H9 (cell line): Measurements from ENCODE around the gene NCEH1. TPM values are rescaled to one million over a fixed set of nuclear protein-coding genes. Genes with fewer than 3 reads are reported as not detected.

Experiments
- DNase-seq: peaks from one replicate; pipeline ENCODE4 v3.0.0-alpha.2; 2017
- H2AFZ ChIP-seq: one replicate; pipeline ENCODE4 v1.6.1; 2013; ENCODE audit warnings: mild to moderate bottlenecking, low read length, control low read depth, moderate library complexity
- H2AK5ac ChIP-seq: 2 replicates; pipeline ENCODE4 v1.6.1; 2013; ENCODE audit warnings: low read length, control low read depth, mixed read lengths; ENCODE audit not compliant: insufficient read length
- H2BK120ac ChIP-seq: one replicate; pipeline ENCODE4 v1.6.1; 2013; ENCODE audit warnings: low read depth, mild to moderate bottlenecking, low read length, control low read depth, inconsistent platforms; ENCODE audit not compliant: poor library complexity, severe bottlenecking
- H2BK12ac ChIP-seq: 2 replicates; pipeline ENCODE4 v1.6.1; 2013; ENCODE audit warnings: low read length, control low read depth, mixed read lengths, low read depth; ENCODE audit not compliant: insufficient read length
- H2BK15ac ChIP-seq: 2 replicates; pipeline ENCODE4 v1.6.1; 2013; ENCODE audit warnings: low read depth, low read length, control low read depth
- H2BK20ac ChIP-seq: one replicate; pipeline ENCODE4 v1.6.1; 2013; ENCODE audit warnings: low read depth, mild to moderate bottlenecking, low read length, control low read depth, inconsistent platforms; ENCODE audit not compliant: poor library complexity, severe bottlenecking
- H2BK5ac ChIP-seq: 2 replicates; pipeline ENCODE4 v1.6.1; 2013; ENCODE audit warnings: low read length, control low read depth, mixed read lengths; ENCODE audit not compliant: insufficient read length
- H3K14ac ChIP-seq: 2 replicates; pipeline ENCODE4 v1.6.1; 2013; ENCODE audit warnings: low read length, control low read depth; ENCODE audit not compliant: insufficient read depth
- H3K18ac ChIP-seq: 2 replicates; pipeline ENCODE4 v1.6.1; 2013; ENCODE audit warnings: low read depth, mild to moderate bottlenecking, mixed read lengths, low read length, control low read depth; ENCODE audit not compliant: insufficient read length
- H3K23ac ChIP-seq: 2 replicates; pipeline ENCODE4 v1.6.1; 2013; ENCODE audit warnings: low read length, control low read depth, mixed read lengths, low read depth; ENCODE audit not compliant: insufficient read length
- H3K23me2 ChIP-seq: 2 replicates; pipeline ENCODE4 v1.6.1; 2013; ENCODE audit warnings: low read depth, mild to moderate bottlenecking, mixed read lengths, low read length, control low read depth; ENCODE audit not compliant: insufficient read length, poor library complexity, severe bottlenecking
- H3K27ac ChIP-seq: 2 replicates; pipeline ENCODE4 v1.5.1; 2013; ENCODE audit warnings: low read length, control low read depth, mixed read lengths, low read depth; ENCODE audit not compliant: insufficient read length
- H3K27me3 ChIP-seq: 2 replicates; pipeline ENCODE4 v1.6.1; 2013; ENCODE audit warnings: low read length, control low read depth, inconsistent platforms; ENCODE audit not compliant: insufficient read depth
- H3K4ac ChIP-seq: 2 replicates; pipeline ENCODE4 v1.6.1; 2013; ENCODE audit warnings: low read depth, mild to moderate bottlenecking, control low read depth, inconsistent platforms, low read length, moderate library complexity
- H3K4me1 ChIP-seq: 2 replicates; pipeline ENCODE4 v1.6.1; 2013; ENCODE audit warnings: low read length, control low read depth, inconsistent platforms; ENCODE audit not compliant: insufficient read depth
- H3K4me2 ChIP-seq: 2 replicates; pipeline ENCODE4 v1.6.1; 2013; ENCODE audit warnings: low read length, control low read depth, mixed read lengths; ENCODE audit not compliant: insufficient read length, insufficient read depth
- H3K56ac ChIP-seq: 2 replicates; pipeline ENCODE4 v1.6.1; 2013; ENCODE audit warnings: low read depth, mild to moderate bottlenecking, mixed read lengths, low read length, control low read depth; ENCODE audit not compliant: insufficient read length
- H3K79me1 ChIP-seq: 2 replicates; pipeline ENCODE4 v1.6.1; 2013; ENCODE audit warnings: low read depth, mild to moderate bottlenecking, moderate library complexity, low read length, control low read depth, inconsistent platforms; ENCODE audit not compliant: insufficient read depth, poor library complexity, severe bottlenecking
- H3K79me2 ChIP-seq: 2 replicates; pipeline ENCODE4 v1.6.1; 2013; ENCODE audit warnings: low read length, control low read depth, inconsistent platforms; ENCODE audit not compliant: insufficient read depth
- H3K9ac ChIP-seq: 2 replicates; pipeline ENCODE4 v1.6.1; 2013; ENCODE audit warnings: low read length, control low read depth, mixed read lengths; ENCODE audit not compliant: insufficient read length; ENCODE audit errors: extremely low read depth
- H3K9me3 ChIP-seq: one replicate; pipeline ENCODE4 v1.6.1; 2013; ENCODE audit warnings: low read depth, low read length, inconsistent platforms; ENCODE audit not compliant: control insufficient read depth
- H3T11ph ChIP-seq: one replicate; pipeline ENCODE4 v1.6.1; 2013; ENCODE audit warnings: mild to moderate bottlenecking, low read length, control low read depth, inconsistent platforms
- H4K20me1 ChIP-seq: one replicate; pipeline ENCODE4 v1.6.1; 2013; ENCODE audit not compliant: control insufficient read depth, insufficient read length, insufficient read depth
- H4K5ac ChIP-seq: 2 replicates; pipeline ENCODE4 v1.6.1; 2013; ENCODE audit warnings: low read depth, mild to moderate bottlenecking, mixed read lengths, low read length, control low read depth; ENCODE audit not compliant: insufficient read length
- H4K8ac ChIP-seq: replicated peaks from 2 replicates; pipeline ENCODE4 v1.6.1; 2013; ENCODE audit warnings: low read length, control low read depth, mixed read lengths, low read depth; ENCODE audit not compliant: insufficient read length
- H4K91ac ChIP-seq: 2 replicates; pipeline ENCODE4 v1.6.1; 2013; ENCODE audit warnings: low read depth, mild to moderate bottlenecking, moderate library complexity, mixed read lengths, low read length, control low read depth; ENCODE audit not compliant: insufficient read length
- H3K27ac Mint-ChIP-seq, 3 experiments: 2 replicates in 2 of 3; 3 replicates in 1 of 3; pipeline ENCODE4 v1.8.0; 2020 to 2021; ENCODE audit warnings: mixed read lengths in 3 of 3, mild to moderate bottlenecking in 1 of 3, moderate library complexity in 1 of 3
- H3K27me3 Mint-ChIP-seq: 2 replicates; pipeline ENCODE4 v1.8.0; 2021; ENCODE audit warnings: low read depth, mild to moderate bottlenecking, moderate library complexity, mixed read lengths
- H3K36me3 Mint-ChIP-seq, 3 experiments: 2 replicates in 2 of 3; 3 replicates in 1 of 3; pipeline ENCODE4 v1.8.0; 2020 to 2021; ENCODE audit warnings: low read depth in 3 of 3, mixed read lengths in 3 of 3; ENCODE audit not compliant: insufficient read depth in 1 of 3
- H3K4me1 Mint-ChIP-seq, 2 experiments: 2 replicates each; pipeline ENCODE4 v1.8.0; 2020; ENCODE audit warnings: mixed read lengths in 2 of 2
- H3K4me3 Mint-ChIP-seq, 2 experiments: 2 replicates in 1 of 2; 3 replicates in 1 of 2; pipeline ENCODE4 v1.8.0; 2020 to 2021; ENCODE audit warnings: mild to moderate bottlenecking in 2 of 2, mixed read lengths in 2 of 2, moderate library complexity in 1 of 2
- H3K9me3 Mint-ChIP-seq, 2 experiments: 2 replicates in 1 of 2; 3 replicates in 1 of 2; pipeline ENCODE4 v1.8.0; 2020; ENCODE audit warnings: mild to moderate bottlenecking in 2 of 2, mixed read lengths in 2 of 2, moderate library complexity in 1 of 2
- CTCF ChIP-seq: fragments of 200-600 bp; sonication (generic); conservative IDR thresholded peaks from 3 replicates; pipeline ENCODE4 v1.8.0; 2021; ENCODE audit warnings: antibody characterized with exemption, mild to moderate bottlenecking
- WGBS: extraction: QIAGEN DNeasy Blood & Tissue Kit; methylation state at CpG from one replicate; pipeline ENCODE4 v1.1.7; 2013; ENCODE audit warnings: missing lambda C conversion rate, low lambda C conversion rate, mixed read lengths; ENCODE audit not compliant: insufficient read length; ENCODE audit errors: extremely low coverage; 5-methylcytosine and 5-hydroxymethylcytosine counted together
- total RNA-seq: library from RNA; stranded (reverse); gene quantifications from 2 replicates; pipeline ENCODE4 v1.2.1, GENCODE V29; 2021

The NCEH1 gene
- total RNA-seq, 1 experiment from 2014 or later, result 2.3 TPM

- Histone ChIP-seq H4K20me1 (no peaks in the 10 kb centered on the region), H4K8ac (no peak overlapping the region), H3K79me2 (no peaks in the 10 kb centered on the region), H4K91ac (no peak overlapping the region), H2BK20ac (no peak overlapping the region), H2BK15ac (no peak overlapping the region), H2BK120ac (no peak overlapping the region), H2AFZ (peak overlapping the region; percentile 81), H2AK5ac (no peak overlapping the region), H3K4ac (no peak overlapping the region), H3K9ac (no peak overlapping the region), H3K4me1 (no peaks in the 10 kb centered on the region), H3K23ac (no peak overlapping the region), H3K23me2 (peaks cover 10% of the 10 kb centered on the region), H3K79me1 (no peaks in the 10 kb centered on the region), H3K4me2 (peak overlapping the region; percentile 90), H4K5ac (no peak overlapping the region), H3K27ac (no peak overlapping the region), H3K14ac (no peak overlapping the region), H3T11ph (no peak overlapping the region), H3K56ac (no peak overlapping the region), H2BK12ac (no peak overlapping the region), H2BK5ac (no peak overlapping the region), H3K18ac (no peak overlapping the region), H3K27me3 (no peaks in the 10 kb centered on the region), H3K9me3 (no peaks in the 10 kb centered on the region)
- Mint-ChIP-seq H3K27me3 (peaks cover 16% of the 10 kb centered on the region), H3K4me1 (peaks cover 13 to 21% of the 10 kb centered on the region in 2 experiments), H3K4me3 (peak overlapping the region; percentile 94 to 95), H3K36me3 (no peaks in the 10 kb centered on the region), H3K27ac (peak overlapping the region in 1 of 3 experiments; percentile 68; a peak in 1 of 7 replicates), H3K9me3 (no peaks in the 10 kb centered on the region)
- no peak for TF ChIP-seq CTCF
- DNase-seq, result no peak
- no CpG with 5 or more reads among the region's 2 CpGs for WGBS
These were observed 558 bp upstream of the NCEH1 start for GRCh38 chr3:172711454-172711795.
